ENCODE data around the gene CAT. TPM values are rescaled to one million over a fixed set of nuclear protein-coding genes. Genes with fewer than 3 reads are reported as not detected.

Gene CAT
- total and polyA plus RNA-seq, 3 donors from 2014 or later = 30.2 to 38.2 (median 30.3) TPM

- WGBS, 2 donors = 81 to 84% methylated on average over 2 of the region's 2 CpGs
- Histone ChIP-seq H3K4me3 (no peak overlapping the region), H3K27ac (no peak overlapping the region), H3K9me3 (no peaks in the 10 kb centered on the region), H3K27me3 (no peaks in the 10 kb centered on the region), H3K4me1 (peaks cover 8% of the 10 kb centered on the region), H3K36me3 (ENCODE audit: low read depth, missing control alignments) (no peaks in the 10 kb centered on the region)
- TF ChIP-seq POLR2A (IDR thresholded peaks at IDR 0.05) = no peak
- TF ChIP-seq, protein P1, sequence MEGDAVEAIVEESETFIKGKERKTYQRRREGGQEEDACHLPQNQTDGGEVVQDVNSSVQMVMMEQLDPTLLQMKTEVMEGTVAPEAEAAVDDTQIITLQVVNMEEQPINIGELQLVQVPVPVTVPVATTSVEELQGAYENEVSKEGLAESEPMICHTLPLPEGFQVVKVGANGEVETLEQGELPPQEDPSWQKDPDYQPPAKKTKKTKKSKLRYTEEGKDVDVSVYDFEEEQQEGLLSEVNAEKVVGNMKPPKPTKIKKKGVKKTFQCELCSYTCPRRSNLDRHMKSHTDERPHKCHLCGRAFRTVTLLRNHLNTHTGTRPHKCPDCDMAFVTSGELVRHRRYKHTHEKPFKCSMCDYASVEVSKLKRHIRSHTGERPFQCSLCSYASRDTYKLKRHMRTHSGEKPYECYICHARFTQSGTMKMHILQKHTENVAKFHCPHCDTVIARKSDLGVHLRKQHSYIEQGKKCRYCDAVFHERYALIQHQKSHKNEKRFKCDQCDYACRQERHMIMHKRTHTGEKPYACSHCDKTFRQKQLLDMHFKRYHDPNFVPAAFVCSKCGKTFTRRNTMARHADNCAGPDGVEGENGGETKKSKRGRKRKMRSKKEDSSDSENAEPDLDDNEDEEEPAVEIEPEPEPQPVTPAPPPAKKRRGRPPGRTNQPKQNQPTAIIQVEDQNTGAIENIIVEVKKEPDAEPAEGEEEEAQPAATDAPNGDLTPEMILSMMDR (IDR thresholded peaks at IDR 0.05) = no peak
- no peak for DNase-seq
- intact Hi-C loops (cut with DNase I; ENCODE audit: low total_unique reads) = no loop called here
Measured at GRCh38 chr11:34437224-34438125, 1.3 kb upstream of the CAT start.

DNA sequence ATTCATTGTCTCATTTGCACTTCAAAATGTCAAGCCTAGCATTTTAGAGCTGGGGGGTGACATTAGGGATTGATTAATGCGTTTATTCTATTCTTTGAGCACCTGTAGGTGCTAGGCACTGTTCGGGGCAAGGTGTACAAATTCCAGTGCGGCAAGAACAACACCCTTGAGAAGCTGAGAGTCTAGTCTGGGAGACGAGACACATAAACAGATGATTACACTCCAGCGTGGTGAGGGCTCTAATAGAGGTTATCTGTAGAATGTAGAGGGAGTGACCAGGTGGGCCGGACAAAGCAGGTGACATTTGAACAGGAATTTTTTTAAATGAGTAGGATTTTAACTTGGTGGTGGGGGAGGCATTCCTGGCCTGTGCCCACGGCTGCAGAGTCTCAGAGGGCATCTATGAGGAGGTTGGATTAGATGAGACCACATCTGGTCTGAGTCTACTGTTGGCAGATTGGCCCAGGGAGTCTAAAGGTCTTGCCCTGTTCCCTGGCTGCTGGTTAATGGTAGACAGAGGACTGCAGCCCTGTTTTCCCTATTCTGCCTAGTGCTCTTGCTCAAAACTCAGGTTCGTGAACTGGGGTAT lies 970 bp downstream of the CAT start:
- 13 to 15% methylated on average over 8 of the region's 8 CpGs for WGBS, 2 donors
- intact Hi-C loops (cut with DNase I; ENCODE audit: low total_unique reads) = no loop called here
- no peaks in the 10 kb centered on the region for H3K36me3 ChIP-seq (ENCODE audit: low read depth, missing control alignments)

GRCh38 chr11:34441814-34442213 lies 3.1 kb downstream of the CAT start:
- H3K36me3 ChIP-seq (ENCODE audit: low read depth, missing control alignments) = no peaks in the 10 kb centered on the region
- intact Hi-C loops (cut with DNase I; ENCODE audit: low total_unique reads) = no loop called here
- H3K4me1 ChIP-seq = peaks cover 8% of the 10 kb centered on the region
- no peaks in the 10 kb centered on the region for H3K27me3 ChIP-seq
- no peak for DNase-seq
- TF ChIP-seq, protein P1 (IDR thresholded peaks at IDR 0.05) = no peak
- TF ChIP-seq POLR2A (IDR thresholded peaks at IDR 0.05) = no peak
- no peaks in the 10 kb centered on the region for H3K9me3 ChIP-seq
- H3K27ac ChIP-seq = no peak overlapping the region
- no peak overlapping the region for H3K4me3 ChIP-seq

More for the DNA sequence above, 970 bp downstream of the CAT start:
- no peak for TF ChIP-seq POLR2A (IDR thresholded peaks at IDR 0.05)
- TF ChIP-seq, protein P1 (IDR thresholded peaks at IDR 0.05) = no peak
- no peaks in the 10 kb centered on the region for H3K27me3 ChIP-seq
- H3K4me3 ChIP-seq = peak overlapping the region; percentile 85 to 86
- no peaks in the 10 kb centered on the region for H3K9me3 ChIP-seq
- H3K4me1 ChIP-seq = peaks cover 8% of the 10 kb centered on the region
- no peak for DNase-seq
- H3K27ac ChIP-seq = peak overlapping the region in 1 of 2 donors; percentile 90

GRCh38 chr11:34443136-34443535 lies 4.4 kb downstream of the CAT start:
- Histone ChIP-seq H3K36me3 (ENCODE audit: low read depth, missing control alignments) (no peaks in the 10 kb centered on the region), H3K4me1 (peaks cover 8% of the 10 kb centered on the region), H3K27me3 (no peaks in the 10 kb centered on the region), H3K27ac (no peak overlapping the region), H3K9me3 (no peaks in the 10 kb centered on the region), H3K4me3 (no peak overlapping the region)
- TF ChIP-seq POLR2A (IDR thresholded peaks at IDR 0.05) = no peak
- TF ChIP-seq, protein P1 (IDR thresholded peaks at IDR 0.05) = no peak
- DNase-seq = no peak
- 94 to 98% methylated on average over 3 of the region's 3 CpGs for WGBS, 2 donors
- intact Hi-C loops (cut with DNase I; ENCODE audit: low total_unique reads) = no loop called here

All from testis (tissue), 3 donors.